ENCODE measurements around the gene GRAMD1A. TPM values are rescaled to one million over a fixed set of nuclear protein-coding genes. Genes with fewer than 3 reads are reported as not detected.

The GRAMD1A gene
- total and polyA plus RNA-seq, 9 of the 15 experiments (the other 6 are each of a cell fraction or from before 2014, with no cell fraction given) = 1.4 to 63.8 (median 38.5) TPM

DNA sequence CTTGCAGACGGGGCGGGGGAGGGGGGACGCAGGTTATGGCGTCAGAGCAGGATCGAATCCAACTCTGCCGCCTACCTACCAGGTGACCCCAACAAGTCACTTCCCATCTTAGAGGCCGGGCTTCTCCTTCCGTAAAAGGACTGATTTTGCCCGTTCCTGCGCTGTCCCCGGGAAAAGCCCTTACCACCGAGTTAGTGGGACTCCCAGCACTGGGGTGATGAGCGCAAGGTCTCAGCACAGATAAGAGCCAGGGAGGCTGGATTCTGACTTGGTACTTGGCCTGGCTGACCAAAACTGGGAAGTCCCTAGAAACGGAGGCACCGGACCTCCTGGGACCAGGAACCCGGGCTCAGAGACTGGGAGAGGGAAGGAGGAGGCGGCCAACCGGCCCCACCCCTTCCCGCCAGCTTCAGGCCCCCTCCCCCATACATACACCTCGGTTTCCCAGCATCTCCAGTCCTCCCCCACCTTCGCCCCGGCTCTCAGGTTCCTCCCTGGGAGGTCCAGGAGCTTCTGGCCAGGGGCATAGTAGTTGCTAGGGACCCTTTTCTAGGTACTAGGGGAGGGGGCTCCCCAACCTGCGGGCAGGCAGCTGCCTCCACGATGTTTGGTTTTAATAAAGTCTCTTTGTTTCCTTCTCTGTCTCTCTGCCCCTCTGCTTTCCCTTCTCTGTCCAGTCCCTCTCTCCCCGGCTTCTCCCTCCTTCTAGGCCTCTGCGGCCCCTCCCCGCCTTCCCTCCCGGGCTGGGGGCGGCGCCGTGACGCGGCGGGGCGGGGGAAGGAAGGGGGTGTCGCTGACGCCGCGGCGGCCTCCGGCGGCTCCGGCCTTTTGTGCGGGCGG lies at the start of gene GRAMD1A (continued):
- TF ChIP-seq HDAC1 (IDR thresholded peaks at IDR 0.05) (no peak), ZNF431 (CRISPR knock-in tag; IDR thresholded peaks at IDR 0.05) (no peak), CBX5 (IDR thresholded peaks at IDR 0.05; ENCODE audit: borderline replicate concordance, low read depth) (no peak), CTBP1 (IDR thresholded peaks at IDR 0.05; ENCODE audit: borderline replicate concordance) (peak; percentile 64; the same call in 1 of the 2 replicates), NR2C2 (CRISPR knock-in tag; IDR thresholded peaks at IDR 0.05) (no peak), NR2C2 (tag; IDR thresholded peaks at IDR 0.05) (peak; percentile 22; the same call in 1 of the 2 replicates), ETV5 (CRISPR knock-in tag; IDR thresholded peaks at IDR 0.05; ENCODE audit: low read depth) (no peak), STAG1 (CRISPR knock-in tag; IDR thresholded peaks at IDR 0.05; ENCODE audit: borderline replicate concordance) (no peak), ZNF507 (tag; conservative IDR thresholded peaks at IDR 0.05) (no peak), OTX1 (CRISPR knock-in tag; IDR thresholded peaks at IDR 0.05) (peak; percentile 51; the same call in 1 of the 2 replicates), CREB1 (IDR thresholded peaks at IDR 0.05) (peak; percentile 72), CREB1 (CRISPR knock-in tag; IDR thresholded peaks at IDR 0.05) (peak; percentile 68), IFI16 (CRISPR knock-in tag; IDR thresholded peaks at IDR 0.05) (no peak), BCL6 (CRISPR knock-in tag; IDR thresholded peaks at IDR 0.05) (no peak), KAT8 (IDR thresholded peaks at IDR 0.05; ENCODE audit: low read depth) (no peak), NCOA6 (IDR thresholded peaks at IDR 0.05) (no peak), HNRNPL (IDR thresholded peaks at IDR 0.05; ENCODE audit: low read depth, low read length) (no peak), HDAC6 (IDR thresholded peaks at IDR 0.05; ENCODE audit: low read depth, low read length) (no peak), TAF7 (tag; IDR thresholded peaks at IDR 0.05) (no peak), POLR2H (tag; IDR thresholded peaks at IDR 0.05; ENCODE audit: low read depth) (no peak), ZNF12 (CRISPR knock-in tag; IDR thresholded peaks at IDR 0.05) (no peak)
- TF ChIP-seq, protein P1, sequence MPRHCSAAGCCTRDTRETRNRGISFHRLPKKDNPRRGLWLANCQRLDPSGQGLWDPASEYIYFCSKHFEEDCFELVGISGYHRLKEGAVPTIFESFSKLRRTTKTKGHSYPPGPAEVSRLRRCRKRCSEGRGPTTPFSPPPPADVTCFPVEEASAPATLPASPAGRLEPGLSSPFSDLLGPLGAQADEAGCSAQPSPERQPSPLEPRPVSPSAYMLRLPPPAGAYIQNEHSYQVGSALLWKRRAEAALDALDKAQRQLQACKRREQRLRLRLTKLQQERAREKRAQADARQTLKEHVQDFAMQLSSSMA (CRISPR knock-in tag; IDR thresholded peaks at IDR 0.05) = no peak
- TF ChIP-seq, protein P2, sequence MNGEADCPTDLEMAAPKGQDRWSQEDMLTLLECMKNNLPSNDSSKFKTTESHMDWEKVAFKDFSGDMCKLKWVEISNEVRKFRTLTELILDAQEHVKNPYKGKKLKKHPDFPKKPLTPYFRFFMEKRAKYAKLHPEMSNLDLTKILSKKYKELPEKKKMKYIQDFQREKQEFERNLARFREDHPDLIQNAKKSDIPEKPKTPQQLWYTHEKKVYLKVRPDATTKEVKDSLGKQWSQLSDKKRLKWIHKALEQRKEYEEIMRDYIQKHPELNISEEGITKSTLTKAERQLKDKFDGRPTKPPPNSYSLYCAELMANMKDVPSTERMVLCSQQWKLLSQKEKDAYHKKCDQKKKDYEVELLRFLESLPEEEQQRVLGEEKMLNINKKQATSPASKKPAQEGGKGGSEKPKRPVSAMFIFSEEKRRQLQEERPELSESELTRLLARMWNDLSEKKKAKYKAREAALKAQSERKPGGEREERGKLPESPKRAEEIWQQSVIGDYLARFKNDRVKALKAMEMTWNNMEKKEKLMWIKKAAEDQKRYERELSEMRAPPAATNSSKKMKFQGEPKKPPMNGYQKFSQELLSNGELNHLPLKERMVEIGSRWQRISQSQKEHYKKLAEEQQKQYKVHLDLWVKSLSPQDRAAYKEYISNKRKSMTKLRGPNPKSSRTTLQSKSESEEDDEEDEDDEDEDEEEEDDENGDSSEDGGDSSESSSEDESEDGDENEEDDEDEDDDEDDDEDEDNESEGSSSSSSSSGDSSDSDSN (IDR thresholded peaks at IDR 0.05; ENCODE audit: borderline replicate concordance in 1 of 2, low read depth in 2 of 2, low read length in 2 of 2) = 0 out of 4 replicates have a peak, but pooled peaks of 1 of the 2 experiments have one; percentile 68
- TF ChIP-seq, protein P3, sequence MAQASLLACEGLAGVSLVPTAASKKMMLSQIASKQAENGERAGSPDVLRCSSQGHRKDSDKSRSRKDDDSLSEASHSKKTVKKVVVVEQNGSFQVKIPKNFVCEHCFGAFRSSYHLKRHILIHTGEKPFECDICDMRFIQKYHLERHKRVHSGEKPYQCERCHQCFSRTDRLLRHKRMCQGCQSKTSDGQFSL (CRISPR knock-in tag; IDR thresholded peaks at IDR 0.05) = no peak
- TF ChIP-seq, protein P3 (tag; IDR thresholded peaks at IDR 0.05) = no peak; a peak in 1 of 4 replicates
- TF ChIP-seq, protein P4, sequence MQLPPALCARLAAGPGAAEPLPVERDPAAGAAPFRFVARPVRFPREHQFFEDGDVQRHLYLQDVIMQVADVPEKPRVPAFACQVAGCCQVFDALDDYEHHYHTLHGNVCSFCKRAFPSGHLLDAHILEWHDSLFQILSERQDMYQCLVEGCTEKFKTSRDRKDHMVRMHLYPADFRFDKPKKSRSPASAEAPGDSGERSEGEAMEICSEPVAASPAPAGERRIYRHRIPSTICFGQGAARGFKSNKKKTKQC (CRISPR knock-in tag; IDR thresholded peaks at IDR 0.05) = peak; percentile 49; the same call in 1 of the 2 replicates
